ENCODE measurements around the gene MRPL3. TPM values are rescaled to one million over a fixed set of nuclear protein-coding genes. Genes with fewer than 3 reads are reported as not detected.

Gene MRPL3
- total and polyA plus RNA-seq, 2 experiments from 2014 or later = 115 to 120 TPM

DNA sequence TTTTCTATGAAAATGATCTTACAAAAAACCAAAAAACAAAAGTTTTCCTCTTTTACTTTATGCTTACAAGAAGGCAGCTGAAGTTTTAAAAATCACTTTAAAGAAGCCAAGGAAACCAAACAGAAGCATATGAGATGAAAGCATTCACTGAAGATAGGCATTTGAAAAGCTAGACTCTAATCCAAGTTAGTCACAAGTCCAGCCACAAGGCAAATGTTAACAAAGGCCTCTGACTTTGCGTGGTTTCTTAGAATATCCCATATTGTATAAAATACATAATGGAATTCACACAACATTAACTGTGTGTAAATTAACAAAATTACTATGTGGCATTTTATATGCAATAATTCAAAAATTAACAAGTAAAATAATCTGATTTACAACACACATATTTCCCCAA is 17.7 kb downstream of the MRPL3 start:
- H3K9me2 ChIP-seq (ENCODE audit: insufficient read depth) = no peaks in the 10 kb centered on the region
- WGBS, 2 experiments (ENCODE audit: low coverage in 1 of 2, low lambda C conversion rate in 2 of 2, missing lambda C conversion rate in 2 of 2) = 95 to 100% methylated on average over 1 of the region's 1 CpG
- TF ChIP-seq EZH2phosphoT487 (IDR thresholded peaks at IDR 0.05; ENCODE audit: insufficient read depth, low read depth) (no peak), EZH2 (IDR thresholded peaks at IDR 0.05; ENCODE audit: insufficient read depth, poor library complexity, severe bottlenecking) (no peak)
- H3K4me3 ChIP-seq = no peak overlapping the region
- H3K4me1 ChIP-seq (ENCODE audit: insufficient read depth) = no peaks in the 10 kb centered on the region
- no peak overlapping the region for H3K27ac ChIP-seq
- H2AFZ ChIP-seq = no peak overlapping the region
- H4K20me1 ChIP-seq (ENCODE audit: insufficient read depth) = no peaks in the 10 kb centered on the region
- in situ Hi-C loops (cut with MboI) = loop anchor here (25.0 kb wide), 1 partner anchor 448 kb away; the partner anchor contains the start of genes ASTE1 and NEK11
- no peaks in the 10 kb centered on the region for H3K9me3 ChIP-seq (ENCODE audit: low read depth)
- no peak for DNase-seq
- no peaks in the 10 kb centered on the region for H3K27me3 ChIP-seq (replicated peaks; ENCODE audit: insufficient read depth)
- peaks cover 45% of the 10 kb centered on the region for H3K36me3 ChIP-seq (ENCODE audit: low read depth)
- 0 out of 2 replicates have a peak, but pooled peaks cover 3% of the 10 kb centered on the region for H3F3A ChIP-seq (ENCODE audit: insufficient read depth)
- no peak overlapping the region for H3K9ac ChIP-seq
- no peak overlapping the region for H3K4me2 ChIP-seq (ENCODE audit: unreplicated experiment)
- H3K79me2 ChIP-seq (ENCODE audit: insufficient read depth) = peaks cover 56% of the 10 kb centered on the region

DNA sequence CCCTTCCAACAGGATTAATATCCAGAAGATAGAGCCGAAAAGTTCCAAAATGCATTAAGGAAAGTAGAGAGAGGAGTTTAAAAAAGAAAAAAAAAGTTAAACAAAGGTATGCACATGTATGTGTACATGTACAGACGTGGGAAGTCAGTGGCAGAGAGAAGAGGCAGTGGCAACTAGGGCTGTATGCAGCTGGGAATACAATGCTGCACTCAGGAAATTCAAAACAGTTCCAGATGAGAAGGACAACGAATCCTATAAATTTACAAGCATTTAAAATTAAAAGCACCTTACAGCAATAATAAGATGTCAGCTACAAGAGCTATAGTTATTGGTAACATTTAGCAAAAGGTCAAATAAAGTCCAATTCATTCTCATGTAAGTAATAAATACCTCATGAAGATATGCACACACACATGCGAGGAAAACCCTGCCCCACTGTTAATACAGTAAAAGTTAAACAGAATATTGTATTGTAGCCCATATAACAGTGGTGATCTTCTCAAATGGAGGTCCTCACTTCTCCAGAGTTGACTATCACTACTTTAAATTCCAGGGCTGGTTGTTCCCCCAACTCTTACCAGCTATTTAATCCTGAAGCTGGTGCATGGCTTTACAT is 18.2 kb downstream of the MRPL3 start:
- H4K20me1 ChIP-seq (ENCODE audit: insufficient read depth) = no peaks in the 10 kb centered on the region
- WGBS, 2 experiments (ENCODE audit: low coverage in 1 of 2, low lambda C conversion rate in 2 of 2, missing lambda C conversion rate in 2 of 2) = 63 to 64% methylated on average over 4 of the region's 4 CpGs
- no peak overlapping the region for H3K4me3 ChIP-seq
- 0 out of 2 replicates have a peak, but pooled peaks cover 3% of the 10 kb centered on the region for H3F3A ChIP-seq (ENCODE audit: insufficient read depth)
- no peak overlapping the region for H3K27ac ChIP-seq
- H3K9ac ChIP-seq = no peak overlapping the region
- no peaks in the 10 kb centered on the region for H3K4me1 ChIP-seq (ENCODE audit: insufficient read depth)
- H2AFZ ChIP-seq = no peak overlapping the region
- in situ Hi-C loops (cut with MboI) = loop anchor here (25.0 kb wide), 1 partner anchor 447 kb away; the partner anchor contains the start of genes ASTE1 and NEK11
- TF ChIP-seq EZH2 (IDR thresholded peaks at IDR 0.05; ENCODE audit: insufficient read depth, poor library complexity, severe bottlenecking) = no peak
- TF ChIP-seq EZH2phosphoT487 (IDR thresholded peaks at IDR 0.05; ENCODE audit: insufficient read depth, low read depth) = no peak
- no peak overlapping the region for H3K4me2 ChIP-seq (ENCODE audit: unreplicated experiment)
- no peaks in the 10 kb centered on the region for H3K27me3 ChIP-seq (replicated peaks; ENCODE audit: insufficient read depth)
- H3K9me2 ChIP-seq (ENCODE audit: insufficient read depth) = no peaks in the 10 kb centered on the region
- peaks cover 53% of the 10 kb centered on the region for H3K79me2 ChIP-seq (ENCODE audit: insufficient read depth)
- peaks cover 44% of the 10 kb centered on the region for H3K36me3 ChIP-seq (ENCODE audit: low read depth)
- no peak for DNase-seq
- no peaks in the 10 kb centered on the region for H3K9me3 ChIP-seq (ENCODE audit: low read depth)

DNA sequence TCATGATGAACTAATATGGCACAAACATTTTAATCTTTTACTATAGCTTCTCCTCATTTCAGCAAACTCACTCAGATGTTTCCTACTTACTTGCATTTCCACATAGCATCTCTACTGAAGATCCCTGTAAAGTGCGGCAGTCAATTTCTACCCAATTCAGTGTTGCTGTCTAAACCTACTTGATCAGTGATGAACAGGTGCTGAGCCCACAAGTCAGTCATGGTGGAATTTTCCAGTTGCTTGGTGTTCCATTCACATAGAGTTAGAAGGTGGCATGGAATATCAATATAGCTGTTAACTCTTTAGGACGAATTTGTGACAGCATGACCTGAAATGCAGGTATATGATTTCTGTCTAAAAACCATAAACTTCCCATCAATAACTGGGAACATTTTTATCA is 22.7 kb downstream of the MRPL3 start:
- peaks cover 18% of the 10 kb centered on the region for H3K36me3 ChIP-seq (ENCODE audit: low read depth)
- H3F3A ChIP-seq (ENCODE audit: insufficient read depth) = no peaks in the 10 kb centered on the region
- peaks cover 65% of the 10 kb centered on the region for H3K79me2 ChIP-seq (ENCODE audit: insufficient read depth)
- no peak overlapping the region for H3K27ac ChIP-seq
- no peak overlapping the region for H2AFZ ChIP-seq
- no peak overlapping the region for H3K4me3 ChIP-seq
- H3K4me2 ChIP-seq (ENCODE audit: unreplicated experiment) = no peak overlapping the region
- no peak overlapping the region for H3K9ac ChIP-seq
- WGBS, 2 experiments (ENCODE audit: low coverage in 1 of 2, low lambda C conversion rate in 2 of 2, missing lambda C conversion rate in 2 of 2) = 97 to 99% methylated on average over 2 of the region's 2 CpGs
- no peaks in the 10 kb centered on the region for H3K4me1 ChIP-seq (ENCODE audit: insufficient read depth)
- no peaks in the 10 kb centered on the region for H3K27me3 ChIP-seq (replicated peaks; ENCODE audit: insufficient read depth)
- H3K9me2 ChIP-seq (ENCODE audit: insufficient read depth) = no peaks in the 10 kb centered on the region
- H3K9me3 ChIP-seq (ENCODE audit: low read depth) = no peaks in the 10 kb centered on the region
- in situ Hi-C loops (cut with MboI) = loop anchor here (25.0 kb wide), 1 partner anchor 443 kb away; the partner anchor contains the start of genes ASTE1 and NEK11
- no peak for TF ChIP-seq EZH2 (IDR thresholded peaks at IDR 0.05; ENCODE audit: insufficient read depth, poor library complexity, severe bottlenecking)
- no peak for TF ChIP-seq EZH2phosphoT487 (IDR thresholded peaks at IDR 0.05; ENCODE audit: insufficient read depth, low read depth)
- no peaks in the 10 kb centered on the region for H4K20me1 ChIP-seq (ENCODE audit: insufficient read depth)
- no peak for DNase-seq

DNA sequence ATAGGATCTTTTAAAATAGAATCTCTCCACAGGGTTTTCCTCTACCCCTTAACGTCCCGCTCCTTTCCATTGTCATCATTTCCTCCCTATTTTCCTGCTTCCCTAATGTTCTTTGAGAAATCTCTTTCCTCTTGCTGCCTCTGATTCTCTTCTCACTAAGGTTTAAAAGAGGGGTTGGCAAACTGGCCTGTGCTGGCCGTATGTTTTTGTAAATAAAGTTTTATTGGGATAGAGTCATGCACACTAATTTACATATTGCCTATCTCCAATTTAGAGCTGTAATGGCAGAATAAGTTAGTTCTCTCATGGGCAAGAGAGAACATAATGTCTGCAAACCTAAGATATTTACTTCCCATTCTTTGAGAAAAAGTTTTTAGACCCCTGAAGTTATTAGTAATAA is 25.0 kb downstream of the MRPL3 start:
- H3K27ac ChIP-seq = no peak overlapping the region
- in situ Hi-C loops (cut with MboI) = loop anchor here (25.0 kb wide), 1 partner anchor 441 kb away; the partner anchor contains the start of genes ASTE1 and NEK11
- 97 to 100% methylated on average over 3 of the region's 3 CpGs for WGBS, 2 experiments (ENCODE audit: low coverage in 1 of 2, low lambda C conversion rate in 2 of 2, missing lambda C conversion rate in 2 of 2)
- H2AFZ ChIP-seq = no peak overlapping the region
- no peaks in the 10 kb centered on the region for H3F3A ChIP-seq (ENCODE audit: insufficient read depth)
- TF ChIP-seq EZH2 (IDR thresholded peaks at IDR 0.05; ENCODE audit: insufficient read depth, poor library complexity, severe bottlenecking) (no peak), EZH2phosphoT487 (IDR thresholded peaks at IDR 0.05; ENCODE audit: insufficient read depth, low read depth) (no peak)
- H3K4me1 ChIP-seq (ENCODE audit: insufficient read depth) = no peaks in the 10 kb centered on the region
- peaks cover 15% of the 10 kb centered on the region for H3K36me3 ChIP-seq (ENCODE audit: low read depth)
- no peak overlapping the region for H3K9ac ChIP-seq
- H3K79me2 ChIP-seq (ENCODE audit: insufficient read depth) = peaks cover 70% of the 10 kb centered on the region
- no peak overlapping the region for H3K4me3 ChIP-seq
- H3K9me3 ChIP-seq (ENCODE audit: low read depth) = no peaks in the 10 kb centered on the region
- H3K9me2 ChIP-seq (ENCODE audit: insufficient read depth) = no peaks in the 10 kb centered on the region
- H4K20me1 ChIP-seq (ENCODE audit: insufficient read depth) = no peaks in the 10 kb centered on the region
- no peak for DNase-seq
- H3K27me3 ChIP-seq (replicated peaks; ENCODE audit: insufficient read depth) = no peaks in the 10 kb centered on the region
- H3K4me2 ChIP-seq (ENCODE audit: unreplicated experiment) = no peak overlapping the region
